B cell (primary cell): ENCODE measurements around the gene LIPE. TPM values are rescaled to one million over a fixed set of nuclear protein-coding genes. Genes with fewer than 3 reads are reported as not detected.

Experiments
- ATAC-seq: fragments of 200-7000 bp; cut with Tn5 transposase; one replicate; pipeline ENCODE4 v1.10.0; 2021; ENCODE audit warnings: low read depth, mild to moderate bottlenecking, moderate number of reproducible peaks, moderate library complexity
- CTCF ChIA-PET: fragments of 350-600 bp; sonication (Branson Sonifier 250); formaldehyde crosslinking; loops from one replicate; lab custom pipeline; 2021; ENCODE audit warnings: antibody characterized with exemption, inconsistent platforms; lab: Charles Lee
- POLR2A ChIA-PET: fragments of 350-600 bp; sonication (Branson Sonifier 250); formaldehyde crosslinking; loops from one replicate; lab custom pipeline; 2021; ENCODE audit warnings: antibody characterized with exemption; lab: Charles Lee
- DNase-seq: peaks from one replicate; pipeline ENCODE4 v3.0.0; 2013
- H2AFZ ChIP-seq: 2 replicates; pipeline ENCODE4 v1.6.1; 2012; ENCODE audit warnings: mild to moderate bottlenecking, low read depth, low read length; ENCODE audit not compliant: insufficient read depth, poor library complexity, severe bottlenecking
- H3K27ac ChIP-seq, 2 donors: 1 replicate in 1 of 2; 2 replicates in 1 of 2; pipeline ENCODE4 v1.5.1; 2012 to 2013; ENCODE audit warnings: low read length in 2 of 2, mild to moderate bottlenecking in 2 of 2, moderate library complexity in 1 of 2
- H3K27me3 ChIP-seq, 4 experiments: fragments of 200-600 bp in 1 of 4; sonication (generic) in 1 of 4; replicated peaks in 1 of 4; 1 replicate in 2 of 4; 2 replicates in 2 of 4; pipeline versions ENCODE4 v1.6.1 to v1.7.0; 2013 to 2016; ENCODE audit warnings: low read length in 3 of 4, mild to moderate bottlenecking in 2 of 4, mixed read lengths in 1 of 4, moderate library complexity in 1 of 4; ENCODE audit not compliant: insufficient read depth in 4 of 4, control insufficient read depth in 3 of 4; ENCODE audit errors: control extremely low read depth in 1 of 4
- H3K36me3 ChIP-seq, 2 experiments: replicated peaks in 1 of 2; 1 replicate in 1 of 2; 2 replicates in 1 of 2; pipeline versions ENCODE4 v1.6.1 to v1.7.1; 2013; ENCODE audit warnings: low read length in 1 of 2; ENCODE audit not compliant: insufficient read depth in 2 of 2, control insufficient read depth in 1 of 2; ENCODE audit errors: control extremely low read depth in 1 of 2, extremely low read depth in 1 of 2
- H3K4me1 ChIP-seq, 2 donors: fragments of 200-600 bp in 1 of 2; sonication (generic) in 1 of 2; 1 replicate in 1 of 2; 2 replicates in 1 of 2; pipeline versions ENCODE4 v1.5.1 to v1.6.1; 2013 to 2017; ENCODE audit warnings: low read length in 2 of 2; ENCODE audit not compliant: control insufficient read depth in 2 of 2, insufficient read depth in 2 of 2
- H3K4me2 ChIP-seq: replicated peaks from 2 replicates; pipeline ENCODE3; 2012; ENCODE audit warnings: mild to moderate bottlenecking, low read depth, low read length; ENCODE audit not compliant: poor library complexity, severe bottlenecking
- H3K4me3 ChIP-seq, 5 experiments: fragments of 200-600 bp in 1 of 5; sonication (generic) in 1 of 5; 1 replicate in 3 of 5; 2 replicates in 2 of 5; pipeline versions ENCODE4 v1.5.1 to v1.7.0; 2011 to 2016; ENCODE audit warnings: low read length in 4 of 5, mild to moderate bottlenecking in 4 of 5, low read depth in 2 of 5, control low read depth in 1 of 5, moderate library complexity in 1 of 5; ENCODE audit not compliant: insufficient read depth in 1 of 5; ENCODE audit errors: control extremely low read depth in 1 of 5, extremely low read depth in 1 of 5
- H3K79me2 ChIP-seq: fragments of 200-600 bp; sonication (generic); one replicate; pipeline ENCODE4 v1.6.0; 2016; ENCODE audit warnings: low read length; ENCODE audit not compliant: control insufficient read depth, insufficient read depth
- H3K9ac ChIP-seq: fragments of 200-600 bp; sonication (generic); 2 replicates; pipeline ENCODE4 v1.6.1; 2017; ENCODE audit warnings: mild to moderate bottlenecking, low read length, moderate library complexity
- H3K9me3 ChIP-seq, 3 donors: one replicate each; pipeline versions ENCODE4 v1.6.1 to v1.7.1; 2013; ENCODE audit warnings: low read length in 2 of 3; ENCODE audit not compliant: control insufficient read depth in 2 of 3, insufficient read depth in 1 of 3; ENCODE audit errors: control extremely low read depth in 1 of 3
- H4K20me1 ChIP-seq: 2 replicates; pipeline ENCODE4 v1.6.0; 2012; ENCODE audit warnings: mild to moderate bottlenecking, low read length; ENCODE audit not compliant: insufficient read depth, control insufficient read depth, poor library complexity, severe bottlenecking
- H3K27ac Mint-ChIP-seq: one replicate; pipeline ENCODE4 v1.8.0; 2021; ENCODE audit warnings: mixed read lengths
- H3K27me3 Mint-ChIP-seq: one replicate; pipeline ENCODE4 v1.8.0; 2021; ENCODE audit warnings: mixed read lengths
- H3K4me1 Mint-ChIP-seq: one replicate; pipeline ENCODE4 v1.8.0; 2021; ENCODE audit warnings: mixed read lengths
- H3K4me3 Mint-ChIP-seq: one replicate; pipeline ENCODE4 v1.8.0; 2021; ENCODE audit warnings: mixed read lengths
- H3K9me3 Mint-ChIP-seq: one replicate; pipeline ENCODE4 v1.8.0; 2022; ENCODE audit warnings: mixed read lengths; ENCODE audit not compliant: insufficient read depth
- CTCF ChIP-seq: fragments of 200-600 bp; IDR thresholded peaks from one replicate; pipeline ENCODE4 v1.8.0; 2022; ENCODE audit warnings: antibody characterized with exemption, mild to moderate bottlenecking
- EZH2 ChIP-seq: IDR thresholded peaks from 2 replicates; pipeline ENCODE4 v1.6.1; 2012; ENCODE audit warnings: borderline replicate concordance, low read depth, mild to moderate bottlenecking, moderate library complexity, low read length; ENCODE audit not compliant: insufficient read depth, poor library complexity, severe bottlenecking
- WGBS: methylation state at CpG from one replicate; pipeline ENCODE4 v1.1.5; 2013; ENCODE audit warnings: missing lambda C conversion rate; ENCODE audit not compliant: insufficient coverage; 5-methylcytosine and 5-hydroxymethylcytosine counted together
- intact Hi-C: fragments of 100-400 bp; cut with micrococcal nuclease; formaldehyde crosslinking; loops from one replicate; pipeline ENCODE4 v1.10.0; 2022
- polyA plus RNA-seq: library from polyadenylated mRNA; depleted of rRNA; stranded (reverse); fragments of >200 nt; gene quantifications from 2 replicates; pipeline ENCODE4 v1.2.3, GENCODE V29; 2012
- total RNA-seq, 2 donors: library from RNA; stranded (reverse); fragments of 120-200 nt in 1 of 2; gene quantifications; 1 replicate in 1 of 2; 2 replicates in 1 of 2; pipeline versions ENCODE4 v1.2.3 to v1.2.4, GENCODE V29; 2013 to 2022

The LIPE gene
- total and polyA plus RNA-seq, 2 donors (not counting 1 experiment from before 2014, with no cell fraction given): 46.9 to 49.4 TPM

GRCh38 chr19:42403586-42403985, 23.6 kb downstream of the LIPE start:
- H3K4me3 ChIP-seq: no peak overlapping the region

More at GRCh38 chr19:42403586-42403985, 23.6 kb downstream of the LIPE start:
- Histone ChIP-seq H2AFZ (no peak overlapping the region), H3K79me2 (peaks cover 34% of the 10 kb centered on the region), H3K9me3 (no peaks in the 10 kb centered on the region), H3K4me1 (peaks cover 13 to 23% of the 10 kb centered on the region in 2 donors), H3K36me3 (peaks cover 0 to 37% of the 10 kb centered on the region in 2 experiments), H3K27ac (no peak overlapping the region), H3K4me2 (no peak overlapping the region), H3K27me3 (no peaks in the 10 kb centered on the region), H4K20me1 (peaks cover 16% of the 10 kb centered on the region), H3K9ac (no peak overlapping the region)
- no peak overlapping the region for H3K27ac Mint-ChIP-seq
- ATAC-seq (no peak), DNase-seq (no peak)
- 94% methylated on average over 9 of the region's 10 CpGs for WGBS
- H3K9me3 Mint-ChIP-seq: no peaks in the 10 kb centered on the region
- CTCF ChIA-PET: no interaction called here
- TF ChIP-seq CTCF (no peak), EZH2 (no peak)
- POLR2A ChIA-PET: interaction anchor here (0.6 to 0.7 kb wide), 2 partner anchors 95 to 277 kb away, joined by 4 read pairs; no protein-coding TSS in a partner anchor
- intact Hi-C loops: no loop called here
- no peak overlapping the region for H3K4me3 Mint-ChIP-seq
- H3K4me1 Mint-ChIP-seq: peaks cover 30% of the 10 kb centered on the region
- no peaks in the 10 kb centered on the region for H3K27me3 Mint-ChIP-seq
